H1 (cell line): ENCODE results near the gene CCIN.

ENCODE experiments used
- BACH1 ChIP-seq: IDR thresholded peaks from 2 replicates; pipeline ENCODE4 v1.6.1; 2012; ENCODE audit warnings: low read length, improper control_type of control experiment
- MAFK ChIP-seq: IDR thresholded peaks from 2 replicates; pipeline ENCODE4 v1.6.1; 2012; ENCODE audit warnings: low read depth, mild to moderate bottlenecking, improper control_type of control experiment, low read length
- TF ChIP-seq, protein P1 (sequence below), 3 experiments: IDR thresholded peaks; 1 replicate in 2 of 3; 2 replicates in 1 of 3; pipeline versions ENCODE4 v1.5.1 to v1.6.1; 2011; ENCODE audit warnings: low read length in 3 of 3, mild to moderate bottlenecking in 3 of 3, inconsistent platforms in 2 of 3, low read depth in 1 of 3, moderate library complexity in 1 of 3; ENCODE audit not compliant: insufficient read depth in 1 of 3; ENCODE audit errors: control extremely low read depth in 1 of 3
- TF ChIP-seq, protein P2 (sequence below): IDR thresholded peaks from 2 replicates; pipeline ENCODE4 v1.6.1; 2011; ENCODE audit warnings: low read depth, mild to moderate bottlenecking, low read length; ENCODE audit not compliant: insufficient read depth

- TF ChIP-seq MAFK (no peak), BACH1 (no peak)
- TF ChIP-seq, protein P1, sequence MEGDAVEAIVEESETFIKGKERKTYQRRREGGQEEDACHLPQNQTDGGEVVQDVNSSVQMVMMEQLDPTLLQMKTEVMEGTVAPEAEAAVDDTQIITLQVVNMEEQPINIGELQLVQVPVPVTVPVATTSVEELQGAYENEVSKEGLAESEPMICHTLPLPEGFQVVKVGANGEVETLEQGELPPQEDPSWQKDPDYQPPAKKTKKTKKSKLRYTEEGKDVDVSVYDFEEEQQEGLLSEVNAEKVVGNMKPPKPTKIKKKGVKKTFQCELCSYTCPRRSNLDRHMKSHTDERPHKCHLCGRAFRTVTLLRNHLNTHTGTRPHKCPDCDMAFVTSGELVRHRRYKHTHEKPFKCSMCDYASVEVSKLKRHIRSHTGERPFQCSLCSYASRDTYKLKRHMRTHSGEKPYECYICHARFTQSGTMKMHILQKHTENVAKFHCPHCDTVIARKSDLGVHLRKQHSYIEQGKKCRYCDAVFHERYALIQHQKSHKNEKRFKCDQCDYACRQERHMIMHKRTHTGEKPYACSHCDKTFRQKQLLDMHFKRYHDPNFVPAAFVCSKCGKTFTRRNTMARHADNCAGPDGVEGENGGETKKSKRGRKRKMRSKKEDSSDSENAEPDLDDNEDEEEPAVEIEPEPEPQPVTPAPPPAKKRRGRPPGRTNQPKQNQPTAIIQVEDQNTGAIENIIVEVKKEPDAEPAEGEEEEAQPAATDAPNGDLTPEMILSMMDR (IDR thresholded peaks at IDR 0.05; ENCODE audit: control extremely low read depth in 1 of 3, insufficient read depth in 1 of 3, low read depth in 1 of 3, low read length in 3 of 3): no peak
- TF ChIP-seq, protein P2, sequence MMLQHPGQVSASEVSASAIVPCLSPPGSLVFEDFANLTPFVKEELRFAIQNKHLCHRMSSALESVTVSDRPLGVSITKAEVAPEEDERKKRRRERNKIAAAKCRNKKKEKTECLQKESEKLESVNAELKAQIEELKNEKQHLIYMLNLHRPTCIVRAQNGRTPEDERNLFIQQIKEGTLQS: no peak
Measured at GRCh38 chr9:36136894-36137391, 32.2 kb upstream of the CCIN start.
